ENCODE measurements around the gene CA9. TPM values are rescaled to one million over a fixed set of nuclear protein-coding genes. Genes with fewer than 3 reads are reported as not detected.
A peak's percentile ranks its signal among the peaks of the same experiment; 100 is the strongest.

The CA9 gene
- total RNA-seq, 1 experiment from 2014 or later = 26.8 TPM

DNA sequence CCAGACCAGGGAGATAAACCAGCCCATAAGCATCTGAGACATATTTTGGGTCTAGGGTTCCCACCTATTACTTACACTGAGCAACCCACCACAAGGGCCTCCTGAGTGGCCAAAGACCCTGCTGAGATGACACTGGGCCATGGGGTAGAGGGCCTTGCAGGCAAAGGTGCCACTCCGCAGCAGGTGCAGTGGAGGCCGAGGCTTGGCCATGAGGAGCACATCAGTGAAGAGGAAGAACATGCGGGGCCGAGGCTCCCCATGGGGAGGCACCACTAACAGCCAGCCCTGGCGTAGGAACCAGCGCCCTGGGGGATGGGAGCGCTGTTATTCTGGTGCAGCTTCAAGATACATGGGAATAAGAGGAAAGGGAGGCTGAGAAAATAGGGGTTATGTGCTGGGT is 11.3 kb upstream of the CA9 start:
- H3K27me3 ChIP-seq (ENCODE audit: low read length) = no peaks in the 10 kb centered on the region
- no peaks in the 10 kb centered on the region for H3K9me2 ChIP-seq (replicated peaks; ENCODE audit: insufficient read depth, low read length)
- H3K4me2 ChIP-seq (ENCODE audit: low read depth, low read length, poor library complexity, severe bottlenecking) = peak overlapping the region; percentile 80
- peaks cover 73% of the 10 kb centered on the region for H3K4me1 ChIP-seq (ENCODE audit: low read length)
- H3K9me3 ChIP-seq (ENCODE audit: low read length) = no peaks in the 10 kb centered on the region
- H3K27ac ChIP-seq (ENCODE audit: low read length) = 0 out of 2 replicates have a peak overlapping the region, but pooled peaks have one; percentile 14
- no peaks in the 10 kb centered on the region for H4K20me1 ChIP-seq (ENCODE audit: insufficient read depth, low read depth, low read length)
- peak overlapping the region; percentile 91; the same call in 1 of the 2 replicates for H3K4me3 ChIP-seq (ENCODE audit: low read length)
- peak overlapping the region; percentile 36; the same call in 1 of the 2 replicates for H3K9ac ChIP-seq (ENCODE audit: low read length)
- peaks cover 14% of the 10 kb centered on the region; the same call in 1 of the 2 replicates for H3K36me3 ChIP-seq (ENCODE audit: insufficient read depth, low read length)
- peaks cover 32% of the 10 kb centered on the region for H3K79me2 ChIP-seq (ENCODE audit: low read length)
- no peak for DNase-seq
- no peak overlapping the region for H2AFZ ChIP-seq (ENCODE audit: low read length)

DNA sequence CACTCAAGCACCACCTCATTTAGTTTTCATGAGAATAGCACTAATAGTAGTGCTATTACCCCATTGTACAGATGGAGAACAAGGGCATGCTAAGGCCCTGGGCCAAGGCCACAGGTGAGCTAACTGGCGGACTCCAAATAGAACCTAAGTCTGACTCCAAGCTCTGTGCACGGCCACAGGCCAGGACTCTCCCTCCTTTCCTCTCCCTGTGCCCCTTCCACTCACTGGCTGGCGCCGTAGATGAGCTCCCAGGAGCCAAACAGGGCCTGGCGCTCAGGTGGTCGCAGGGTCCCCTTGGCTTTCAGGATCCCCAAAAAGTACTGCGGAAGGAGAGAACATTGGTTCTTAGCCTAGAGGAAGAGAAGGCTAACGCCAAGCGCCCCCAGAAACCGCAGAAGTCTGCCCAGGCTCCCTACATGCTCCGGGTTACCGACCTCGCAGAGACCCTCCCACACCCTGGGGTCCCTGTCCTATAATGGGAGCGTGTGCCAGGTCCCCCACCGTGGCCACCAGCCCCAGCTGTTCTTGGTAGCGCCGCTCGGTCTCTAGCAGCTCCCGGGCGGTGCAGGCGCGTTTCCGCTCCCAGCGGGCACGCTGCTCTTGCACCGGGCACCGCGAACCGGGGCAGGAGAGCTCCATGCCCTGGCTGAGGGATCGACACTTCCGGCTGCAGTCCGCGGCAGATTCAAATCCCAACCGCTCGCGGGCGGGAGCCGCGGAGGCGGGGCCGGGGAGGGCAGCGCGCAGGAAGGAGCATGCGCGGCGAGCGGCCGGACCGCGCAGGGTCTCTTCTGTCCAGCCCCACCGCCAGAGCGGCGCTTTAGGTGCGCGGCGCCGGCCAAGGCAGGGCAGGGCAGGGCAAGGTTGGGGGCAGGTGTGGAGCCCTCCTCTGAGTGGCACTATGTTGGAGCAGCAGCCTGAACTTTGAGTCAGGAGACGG is 8.9 kb upstream of the CA9 start, which contains the start of gene ARHGEF39:
ARHGEF39 (minus strand) TSS at position 665 of the 940 bp plus-strand sequence; CDS start at position 639, 26 bp downstream.
- Histone ChIP-seq H3K9me2 (replicated peaks; ENCODE audit: insufficient read depth, low read length) (no peaks in the 10 kb centered on the region), H3K9me3 (ENCODE audit: low read length) (no peaks in the 10 kb centered on the region), H3K4me2 (ENCODE audit: low read depth, low read length, poor library complexity, severe bottlenecking) (peak within 1 kb of the TSS; percentile 80), H3K27ac (ENCODE audit: low read length) (peak within 1 kb of the TSS; percentile 79), H4K20me1 (ENCODE audit: insufficient read depth, low read depth, low read length) (no peaks in the 10 kb centered on the region), H3K27me3 (ENCODE audit: low read length) (no peaks in the 10 kb centered on the region), H3K4me1 (ENCODE audit: low read length) (peaks cover 56% of the 10 kb centered on the region), H3K79me2 (ENCODE audit: low read length) (peaks cover 32% of the 10 kb centered on the region), H3K4me3 (ENCODE audit: low read length) (peak within 1 kb of the TSS; percentile 91), H3K9ac (ENCODE audit: low read length) (peak within 1 kb of the TSS; percentile 96), H2AFZ (ENCODE audit: low read length) (peak within 1 kb of the TSS; percentile 73), H3K36me3 (ENCODE audit: insufficient read depth, low read length) (peaks cover 14% of the 10 kb centered on the region; the same call in 1 of the 2 replicates)
- peak; percentile 95 for DNase-seq

DNA sequence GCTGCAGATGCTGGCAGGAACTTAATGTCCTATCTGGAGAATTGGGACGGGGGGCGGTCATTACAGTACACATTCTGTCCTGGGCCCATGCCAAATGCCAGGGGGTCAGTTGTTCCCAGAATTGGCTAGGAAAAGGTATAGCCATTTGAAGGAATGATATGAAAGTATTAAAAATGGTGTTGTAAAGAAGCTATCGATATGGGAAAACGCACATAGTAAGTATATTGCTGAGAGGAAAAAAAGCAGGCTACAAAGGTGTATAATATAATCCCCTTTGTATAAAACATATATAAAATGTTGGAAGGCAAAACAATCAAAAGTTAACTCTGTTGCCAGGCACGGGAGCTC is 8.3 kb upstream of the CA9 start:
- peaks cover 49% of the 10 kb centered on the region for H3K4me1 ChIP-seq (ENCODE audit: low read length)
- H3K4me3 ChIP-seq (ENCODE audit: low read length) = peak overlapping the region; percentile 91

DNA sequence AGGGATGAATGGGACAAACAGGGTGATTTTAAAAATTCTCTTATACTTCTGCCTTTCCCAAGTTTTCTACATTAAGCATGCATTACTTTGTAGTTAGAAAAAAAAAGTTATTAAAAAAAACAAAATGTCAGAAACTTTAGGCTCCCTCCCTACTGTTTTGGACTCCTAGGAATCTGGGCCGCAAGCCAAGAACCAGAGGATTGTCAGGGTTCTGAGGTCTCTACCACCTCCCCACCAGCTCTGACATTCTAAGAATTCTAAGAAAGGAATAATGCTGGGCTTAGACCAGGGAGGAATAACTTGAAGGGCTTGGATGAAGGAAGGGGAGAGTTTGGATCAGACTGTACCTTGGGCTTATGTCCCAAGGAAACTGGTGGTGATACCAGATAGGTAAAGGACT is 7.7 kb upstream of the CA9 start:
- H2AFZ ChIP-seq (ENCODE audit: low read length) = no peak overlapping the region
- peaks cover 32% of the 10 kb centered on the region for H3K79me2 ChIP-seq (ENCODE audit: low read length)
- peak overlapping the region; percentile 80 for H3K4me2 ChIP-seq (ENCODE audit: low read depth, low read length, poor library complexity, severe bottlenecking)

More for the DNA sequence above, 8.3 kb upstream of the CA9 start:
- Histone ChIP-seq H3K9me3 (ENCODE audit: low read length) (no peaks in the 10 kb centered on the region), H3K9me2 (replicated peaks; ENCODE audit: insufficient read depth, low read length) (no peaks in the 10 kb centered on the region), H3K4me2 (ENCODE audit: low read depth, low read length, poor library complexity, severe bottlenecking) (peak overlapping the region; percentile 80), H2AFZ (ENCODE audit: low read length) (peak overlapping the region; percentile 73), H4K20me1 (ENCODE audit: insufficient read depth, low read depth, low read length) (no peaks in the 10 kb centered on the region), H3K9ac (ENCODE audit: low read length) (peak overlapping the region; percentile 96), H3K36me3 (ENCODE audit: insufficient read depth, low read length) (peaks cover 14% of the 10 kb centered on the region; the same call in 1 of the 2 replicates), H3K27me3 (ENCODE audit: low read length) (no peaks in the 10 kb centered on the region), H3K79me2 (ENCODE audit: low read length) (peaks cover 32% of the 10 kb centered on the region), H3K27ac (ENCODE audit: low read length) (no peak overlapping the region)
- no peak for DNase-seq

DNA sequence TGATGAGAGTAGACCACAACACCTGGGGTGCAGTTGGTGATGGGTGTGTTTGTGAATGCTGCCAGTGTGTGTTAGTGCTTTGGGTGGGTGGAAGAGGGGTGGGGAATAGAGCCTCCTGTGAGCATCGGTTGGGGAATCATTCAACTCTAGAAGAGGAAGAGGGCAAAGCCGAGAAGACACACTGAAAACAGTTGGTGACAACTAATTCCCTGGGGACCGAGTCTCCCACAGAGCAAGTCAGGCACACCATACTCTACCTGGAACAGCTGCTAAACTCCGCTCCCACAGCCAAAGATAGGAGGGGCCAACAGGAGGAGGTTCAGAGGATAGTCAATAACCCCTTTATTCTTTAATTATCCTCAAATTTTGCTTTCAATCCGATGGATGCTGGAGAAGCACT is 7.2 kb upstream of the CA9 start:
- Histone ChIP-seq H3K9me2 (replicated peaks; ENCODE audit: insufficient read depth, low read length) (no peaks in the 10 kb centered on the region), H2AFZ (ENCODE audit: low read length) (no peak overlapping the region), H3K79me2 (ENCODE audit: low read length) (peaks cover 32% of the 10 kb centered on the region), H3K4me2 (ENCODE audit: low read depth, low read length, poor library complexity, severe bottlenecking) (no peak overlapping the region), H3K9me3 (ENCODE audit: low read length) (no peaks in the 10 kb centered on the region), H3K4me1 (ENCODE audit: low read length) (peaks cover 39% of the 10 kb centered on the region), H3K9ac (ENCODE audit: low read length) (no peak overlapping the region), H3K36me3 (ENCODE audit: insufficient read depth, low read length) (peaks cover 14% of the 10 kb centered on the region; the same call in 1 of the 2 replicates), H3K27me3 (ENCODE audit: low read length) (no peaks in the 10 kb centered on the region), H3K27ac (ENCODE audit: low read length) (no peak overlapping the region), H3K4me3 (ENCODE audit: low read length) (no peak overlapping the region), H4K20me1 (ENCODE audit: insufficient read depth, low read depth, low read length) (no peaks in the 10 kb centered on the region)
- DNase-seq = no peak

More for the DNA sequence above, 7.7 kb upstream of the CA9 start:
- Histone ChIP-seq H4K20me1 (ENCODE audit: insufficient read depth, low read depth, low read length) (no peaks in the 10 kb centered on the region), H3K36me3 (ENCODE audit: insufficient read depth, low read length) (peaks cover 14% of the 10 kb centered on the region; the same call in 1 of the 2 replicates), H3K4me1 (ENCODE audit: low read length) (peaks cover 43% of the 10 kb centered on the region), H3K4me3 (ENCODE audit: low read length) (no peak overlapping the region), H3K9me2 (replicated peaks; ENCODE audit: insufficient read depth, low read length) (no peaks in the 10 kb centered on the region), H3K9ac (ENCODE audit: low read length) (no peak overlapping the region), H3K9me3 (ENCODE audit: low read length) (no peaks in the 10 kb centered on the region), H3K27me3 (ENCODE audit: low read length) (no peaks in the 10 kb centered on the region), H3K27ac (ENCODE audit: low read length) (no peak overlapping the region)
- no peak for DNase-seq

DNA sequence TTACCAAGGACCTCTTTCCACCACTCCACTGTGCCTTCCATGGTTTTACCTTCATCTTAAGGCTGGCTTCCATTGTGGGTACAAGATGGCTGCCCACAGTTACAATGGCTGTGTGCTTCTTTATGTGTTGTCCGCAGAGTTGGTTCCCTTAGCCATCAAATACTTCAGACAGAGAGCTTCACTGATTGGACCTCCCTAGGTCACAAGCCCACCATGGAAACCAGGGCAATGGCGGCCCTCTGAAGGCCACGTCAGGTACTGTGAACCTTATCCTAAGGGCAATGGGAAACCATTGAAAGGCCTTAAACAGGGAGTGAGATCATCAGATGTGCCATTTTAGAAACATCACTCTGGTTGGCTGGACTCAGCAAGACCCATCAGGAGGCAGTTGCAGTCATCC is 5.8 kb upstream of the CA9 start:
- Histone ChIP-seq H3K27me3 (ENCODE audit: low read length) (no peaks in the 10 kb centered on the region), H3K9me2 (replicated peaks; ENCODE audit: insufficient read depth, low read length) (no peaks in the 10 kb centered on the region), H3K79me2 (ENCODE audit: low read length) (peaks cover 20% of the 10 kb centered on the region), H3K9ac (ENCODE audit: low read length) (no peak overlapping the region), H4K20me1 (ENCODE audit: insufficient read depth, low read depth, low read length) (no peaks in the 10 kb centered on the region), H3K4me3 (ENCODE audit: low read length) (no peak overlapping the region), H3K36me3 (ENCODE audit: insufficient read depth, low read length) (peaks cover 3% of the 10 kb centered on the region; the same call in 1 of the 2 replicates), H3K27ac (ENCODE audit: low read length) (no peak overlapping the region), H3K9me3 (ENCODE audit: low read length) (no peaks in the 10 kb centered on the region), H3K4me2 (ENCODE audit: low read depth, low read length, poor library complexity, severe bottlenecking) (no peak overlapping the region), H3K4me1 (ENCODE audit: low read length) (peaks cover 25% of the 10 kb centered on the region), H2AFZ (ENCODE audit: low read length) (no peak overlapping the region)
- DNase-seq = no peak

DNA sequence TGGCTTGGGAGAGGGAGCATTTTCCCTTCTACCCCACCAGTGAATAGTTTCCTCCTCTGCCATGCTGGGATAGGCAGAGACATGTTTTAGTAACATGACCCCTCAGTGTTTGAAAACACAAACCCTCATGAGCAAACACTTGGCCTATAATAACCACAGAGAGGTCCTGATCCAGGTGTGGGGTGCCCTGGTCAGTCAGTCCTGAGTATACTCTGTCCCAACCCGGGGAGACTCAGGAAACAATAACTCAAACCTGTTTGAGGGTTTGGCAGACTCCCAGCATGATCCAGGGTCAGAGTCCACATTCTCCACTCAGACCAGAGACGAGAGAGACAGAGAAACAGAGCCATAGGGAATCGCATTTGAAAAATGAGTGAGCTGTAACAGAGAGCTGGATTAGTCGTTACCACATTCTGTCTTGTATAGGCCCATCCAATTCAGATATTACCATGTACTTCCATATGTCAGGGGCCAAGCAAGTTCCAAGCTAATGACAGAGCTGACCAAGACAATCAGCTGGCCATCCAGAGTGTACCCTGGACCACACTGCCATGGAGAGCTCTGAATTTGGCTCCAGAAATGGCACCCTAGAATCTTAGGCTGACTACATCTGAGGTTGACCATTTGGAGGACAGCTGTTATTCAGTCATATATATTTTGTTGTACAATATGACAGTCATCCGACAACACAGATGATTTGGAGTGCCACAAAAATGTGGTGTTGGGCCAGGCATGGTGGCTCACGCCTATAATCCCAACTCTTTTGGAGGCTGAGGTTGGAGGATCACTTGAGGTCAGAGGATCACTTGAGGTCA is 4.2 kb upstream of the CA9 start:
- Histone ChIP-seq H3K4me2 (ENCODE audit: low read depth, low read length, poor library complexity, severe bottlenecking) (no peak overlapping the region), H3K9me2 (replicated peaks; ENCODE audit: insufficient read depth, low read length) (no peaks in the 10 kb centered on the region), H3K9ac (ENCODE audit: low read length) (no peak overlapping the region), H3K4me3 (ENCODE audit: low read length) (no peak overlapping the region), H3K27ac (ENCODE audit: low read length) (no peak overlapping the region), H3K36me3 (ENCODE audit: insufficient read depth, low read length) (no peaks in the 10 kb centered on the region), H3K27me3 (ENCODE audit: low read length) (no peaks in the 10 kb centered on the region), H3K9me3 (ENCODE audit: low read length) (no peaks in the 10 kb centered on the region), H3K79me2 (ENCODE audit: low read length) (peaks cover 4% of the 10 kb centered on the region), H2AFZ (ENCODE audit: low read length) (no peak overlapping the region), H4K20me1 (ENCODE audit: insufficient read depth, low read depth, low read length) (no peaks in the 10 kb centered on the region), H3K4me1 (ENCODE audit: low read length) (peaks cover 21% of the 10 kb centered on the region)
- no peak for DNase-seq

DNA sequence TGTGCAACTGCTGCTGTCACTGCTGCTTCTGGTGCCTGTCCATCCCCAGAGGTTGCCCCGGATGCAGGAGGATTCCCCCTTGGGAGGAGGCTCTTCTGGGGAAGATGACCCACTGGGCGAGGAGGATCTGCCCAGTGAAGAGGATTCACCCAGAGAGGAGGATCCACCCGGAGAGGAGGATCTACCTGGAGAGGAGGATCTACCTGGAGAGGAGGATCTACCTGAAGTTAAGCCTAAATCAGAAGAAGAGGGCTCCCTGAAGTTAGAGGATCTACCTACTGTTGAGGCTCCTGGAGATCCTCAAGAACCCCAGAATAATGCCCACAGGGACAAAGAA is 265 bp downstream of the CA9 start:
- DNase-seq = no peak
- peak overlapping the region; percentile 60 for H3K4me2 ChIP-seq (ENCODE audit: low read depth, low read length, poor library complexity, severe bottlenecking)
- H3K9me2 ChIP-seq (replicated peaks; ENCODE audit: insufficient read depth, low read length) = no peaks in the 10 kb centered on the region
- H3K9me3 ChIP-seq (ENCODE audit: low read length) = no peaks in the 10 kb centered on the region
- H3K4me1 ChIP-seq (ENCODE audit: low read length) = peaks cover 12% of the 10 kb centered on the region
- no peak overlapping the region for H3K27ac ChIP-seq (ENCODE audit: low read length)
- no peaks in the 10 kb centered on the region for H3K27me3 ChIP-seq (ENCODE audit: low read length)
- H4K20me1 ChIP-seq (ENCODE audit: insufficient read depth, low read depth, low read length) = no peaks in the 10 kb centered on the region
- no peaks in the 10 kb centered on the region for H3K36me3 ChIP-seq (ENCODE audit: insufficient read depth, low read length)
- peak overlapping the region; percentile 62; the same call in 1 of the 2 replicates for H3K4me3 ChIP-seq (ENCODE audit: low read length)
- H3K9ac ChIP-seq (ENCODE audit: low read length) = peak overlapping the region; percentile 63
- H2AFZ ChIP-seq (ENCODE audit: low read length) = peak overlapping the region; percentile 22; the same call in 1 of the 2 replicates
- no peaks in the 10 kb centered on the region for H3K79me2 ChIP-seq (ENCODE audit: low read length)

Data from Karpas-422 (cell line).